Panc1 (cell line): Measurements from ENCODE around the gene LYSMD2.

Experiments used
- POLR2AphosphoS5 ChIP-seq: IDR thresholded peaks from 2 replicates; pipeline ENCODE4 v1.6.1; 2012; ENCODE audit warnings: mild to moderate bottlenecking, low read depth, low read length, moderate library complexity
- TF ChIP-seq, protein P1 (sequence below): fragments of 450-650 bp; IDR thresholded peaks from 2 replicates; pipeline ENCODE4 v1.5.1; 2017; ENCODE audit warnings: mild to moderate bottlenecking

GRCh38 chr15:51678096-51678495, 59.4 kb downstream of the LYSMD2 start:
- TF ChIP-seq POLR2AphosphoS5: no peak
- TF ChIP-seq, protein P1, sequence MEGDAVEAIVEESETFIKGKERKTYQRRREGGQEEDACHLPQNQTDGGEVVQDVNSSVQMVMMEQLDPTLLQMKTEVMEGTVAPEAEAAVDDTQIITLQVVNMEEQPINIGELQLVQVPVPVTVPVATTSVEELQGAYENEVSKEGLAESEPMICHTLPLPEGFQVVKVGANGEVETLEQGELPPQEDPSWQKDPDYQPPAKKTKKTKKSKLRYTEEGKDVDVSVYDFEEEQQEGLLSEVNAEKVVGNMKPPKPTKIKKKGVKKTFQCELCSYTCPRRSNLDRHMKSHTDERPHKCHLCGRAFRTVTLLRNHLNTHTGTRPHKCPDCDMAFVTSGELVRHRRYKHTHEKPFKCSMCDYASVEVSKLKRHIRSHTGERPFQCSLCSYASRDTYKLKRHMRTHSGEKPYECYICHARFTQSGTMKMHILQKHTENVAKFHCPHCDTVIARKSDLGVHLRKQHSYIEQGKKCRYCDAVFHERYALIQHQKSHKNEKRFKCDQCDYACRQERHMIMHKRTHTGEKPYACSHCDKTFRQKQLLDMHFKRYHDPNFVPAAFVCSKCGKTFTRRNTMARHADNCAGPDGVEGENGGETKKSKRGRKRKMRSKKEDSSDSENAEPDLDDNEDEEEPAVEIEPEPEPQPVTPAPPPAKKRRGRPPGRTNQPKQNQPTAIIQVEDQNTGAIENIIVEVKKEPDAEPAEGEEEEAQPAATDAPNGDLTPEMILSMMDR: no peak
